Cardiac fibroblast (primary cell): Measurements from ENCODE around the gene CAMKMT.

Source experiments
- DNase-seq, 2 donors: peaks; one replicate each; pipeline versions ENCODE4 v3.0.0 to v3.0.0-alpha.2; 2010; ENCODE audit warnings: low read depth in 2 of 2
- H3K4me3 ChIP-seq, 2 donors: replicated peaks in 1 of 2; 1 replicate in 1 of 2; 2 replicates in 1 of 2; pipeline ENCODE4 v1.5.1; 2011; ENCODE audit warnings: low read depth in 2 of 2, low read length in 2 of 2, mild to moderate bottlenecking in 2 of 2, moderate library complexity in 1 of 2
- TF ChIP-seq, protein P1 (sequence below): IDR thresholded peaks from one replicate; pipeline ENCODE4 v1.5.1; 2011; ENCODE audit warnings: low read depth, mild to moderate bottlenecking, low read length, inconsistent platforms

Gene CAMKMT

DNA sequence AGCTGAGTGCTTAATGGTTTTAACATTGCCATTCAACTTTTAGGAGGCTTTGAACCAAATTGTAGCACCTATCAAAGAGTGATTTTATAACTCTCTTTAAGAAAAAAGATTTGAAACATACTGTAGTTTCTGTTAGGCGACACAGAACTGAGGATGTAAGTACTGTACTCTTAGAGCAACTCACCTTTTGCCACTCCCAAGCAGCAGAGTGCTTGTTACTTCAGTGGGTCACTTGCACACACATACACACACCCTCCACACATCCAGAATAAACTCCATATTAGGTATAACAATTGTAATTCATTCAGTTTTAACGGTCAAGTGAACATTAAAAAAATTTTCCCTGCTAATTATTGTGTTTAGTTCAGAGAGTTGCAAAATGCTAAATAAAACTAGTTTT lies 118.3 kb downstream of the CAMKMT start:
- no peak for DNase-seq
- TF ChIP-seq, protein P1, sequence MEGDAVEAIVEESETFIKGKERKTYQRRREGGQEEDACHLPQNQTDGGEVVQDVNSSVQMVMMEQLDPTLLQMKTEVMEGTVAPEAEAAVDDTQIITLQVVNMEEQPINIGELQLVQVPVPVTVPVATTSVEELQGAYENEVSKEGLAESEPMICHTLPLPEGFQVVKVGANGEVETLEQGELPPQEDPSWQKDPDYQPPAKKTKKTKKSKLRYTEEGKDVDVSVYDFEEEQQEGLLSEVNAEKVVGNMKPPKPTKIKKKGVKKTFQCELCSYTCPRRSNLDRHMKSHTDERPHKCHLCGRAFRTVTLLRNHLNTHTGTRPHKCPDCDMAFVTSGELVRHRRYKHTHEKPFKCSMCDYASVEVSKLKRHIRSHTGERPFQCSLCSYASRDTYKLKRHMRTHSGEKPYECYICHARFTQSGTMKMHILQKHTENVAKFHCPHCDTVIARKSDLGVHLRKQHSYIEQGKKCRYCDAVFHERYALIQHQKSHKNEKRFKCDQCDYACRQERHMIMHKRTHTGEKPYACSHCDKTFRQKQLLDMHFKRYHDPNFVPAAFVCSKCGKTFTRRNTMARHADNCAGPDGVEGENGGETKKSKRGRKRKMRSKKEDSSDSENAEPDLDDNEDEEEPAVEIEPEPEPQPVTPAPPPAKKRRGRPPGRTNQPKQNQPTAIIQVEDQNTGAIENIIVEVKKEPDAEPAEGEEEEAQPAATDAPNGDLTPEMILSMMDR = no peak
- no peak overlapping the region for H3K4me3 ChIP-seq

DNA sequence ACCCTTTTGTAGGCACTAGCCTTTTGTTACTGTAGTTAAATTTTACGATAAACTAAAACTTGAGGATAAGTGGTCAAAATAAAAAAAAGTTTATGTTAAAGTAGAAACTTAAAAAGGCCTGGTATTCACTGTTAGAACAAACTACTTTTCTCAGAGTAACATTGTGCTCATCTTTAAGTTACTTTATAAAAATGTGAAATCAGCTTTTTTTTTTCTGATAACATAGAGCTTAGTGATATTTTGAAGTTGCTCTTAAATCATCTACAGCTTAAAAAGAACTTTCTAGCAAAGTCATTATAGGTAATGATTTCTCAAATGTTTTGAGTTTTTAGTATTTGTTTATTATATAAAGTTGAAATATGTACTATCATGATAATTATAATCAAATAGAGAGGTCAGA lies 125.3 kb downstream of the CAMKMT start:
- TF ChIP-seq, protein P1 = no peak
- DNase-seq = no peak
- no peak overlapping the region for H3K4me3 ChIP-seq

DNA sequence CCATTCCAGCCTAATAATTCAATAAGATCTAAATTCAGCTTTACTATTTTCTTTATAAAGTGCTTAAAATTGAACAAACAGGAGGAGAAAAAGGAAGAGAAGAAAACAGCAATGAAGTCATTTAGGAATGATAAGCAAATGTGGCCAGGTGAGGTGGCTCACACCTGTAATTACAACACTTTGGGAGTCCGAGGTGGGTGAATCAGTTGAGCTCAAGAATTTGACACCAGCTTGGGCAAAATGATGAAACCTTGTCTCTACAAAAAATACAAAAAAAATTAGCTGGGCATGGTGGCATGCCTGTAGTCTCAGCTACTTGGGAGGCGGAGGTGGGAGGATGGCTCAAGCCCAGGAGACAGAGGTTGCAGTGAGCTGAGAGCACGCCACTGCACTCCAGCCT lies 129.0 kb downstream of the CAMKMT start:
- H3K4me3 ChIP-seq = no peak overlapping the region
- DNase-seq = no peak
- TF ChIP-seq, protein P1 = no peak

DNA sequence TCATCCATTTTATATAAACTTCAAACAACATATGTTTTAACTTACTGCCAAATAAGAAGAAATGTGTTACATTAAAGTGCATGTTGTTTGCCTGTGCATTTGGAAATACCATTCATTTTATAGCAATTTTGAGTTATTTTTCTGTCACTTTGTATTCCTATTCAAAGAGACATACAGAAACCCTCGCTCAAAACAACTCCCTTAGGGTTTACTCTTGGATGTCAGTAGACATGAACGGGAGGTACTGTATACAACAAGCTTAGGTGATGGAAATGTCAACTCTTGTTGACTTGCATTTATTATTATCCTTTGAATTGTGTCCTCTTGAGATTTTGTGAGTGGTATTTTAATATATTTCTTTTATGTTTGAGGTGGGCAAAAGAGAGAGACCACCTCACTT lies 132.3 kb downstream of the CAMKMT start:
- TF ChIP-seq, protein P1 = no peak
- H3K4me3 ChIP-seq = no peak overlapping the region
- no peak for DNase-seq

GRCh38 chr2:44495035-44495434 lies 133.3 kb downstream of the CAMKMT start:
- TF ChIP-seq, protein P1 = no peak
- no peak for DNase-seq
- no peak overlapping the region for H3K4me3 ChIP-seq

- no peak overlapping the region for H3K4me3 ChIP-seq
- TF ChIP-seq, protein P1 = no peak
- no peak for DNase-seq
Measured at GRCh38 chr2:44495544-44495943, 133.8 kb downstream of the CAMKMT start.

DNA sequence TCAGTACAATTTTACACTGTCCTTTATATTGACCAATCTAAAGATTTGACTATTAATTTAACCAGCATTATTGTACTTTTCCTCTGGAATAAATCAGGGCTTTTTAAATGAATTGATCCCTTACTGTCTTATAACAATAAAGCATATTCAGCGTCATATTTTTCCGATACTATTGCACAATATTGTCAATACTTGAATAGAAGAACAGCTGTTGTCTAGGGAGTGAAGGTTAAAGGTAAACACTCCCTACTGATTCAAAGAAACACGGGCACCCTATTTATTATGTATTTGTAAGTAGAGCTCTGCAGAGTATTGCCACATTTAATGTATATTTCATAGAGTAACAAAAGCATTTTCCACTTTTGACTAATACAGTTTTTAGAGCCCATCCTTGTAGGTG lies 134.4 kb downstream of the CAMKMT start:
- no peak overlapping the region for H3K4me3 ChIP-seq
- TF ChIP-seq, protein P1 = no peak
- DNase-seq = no peak
